ENCODE measurements around the gene LRRC66.

- TF ChIP-seq, protein P1, sequence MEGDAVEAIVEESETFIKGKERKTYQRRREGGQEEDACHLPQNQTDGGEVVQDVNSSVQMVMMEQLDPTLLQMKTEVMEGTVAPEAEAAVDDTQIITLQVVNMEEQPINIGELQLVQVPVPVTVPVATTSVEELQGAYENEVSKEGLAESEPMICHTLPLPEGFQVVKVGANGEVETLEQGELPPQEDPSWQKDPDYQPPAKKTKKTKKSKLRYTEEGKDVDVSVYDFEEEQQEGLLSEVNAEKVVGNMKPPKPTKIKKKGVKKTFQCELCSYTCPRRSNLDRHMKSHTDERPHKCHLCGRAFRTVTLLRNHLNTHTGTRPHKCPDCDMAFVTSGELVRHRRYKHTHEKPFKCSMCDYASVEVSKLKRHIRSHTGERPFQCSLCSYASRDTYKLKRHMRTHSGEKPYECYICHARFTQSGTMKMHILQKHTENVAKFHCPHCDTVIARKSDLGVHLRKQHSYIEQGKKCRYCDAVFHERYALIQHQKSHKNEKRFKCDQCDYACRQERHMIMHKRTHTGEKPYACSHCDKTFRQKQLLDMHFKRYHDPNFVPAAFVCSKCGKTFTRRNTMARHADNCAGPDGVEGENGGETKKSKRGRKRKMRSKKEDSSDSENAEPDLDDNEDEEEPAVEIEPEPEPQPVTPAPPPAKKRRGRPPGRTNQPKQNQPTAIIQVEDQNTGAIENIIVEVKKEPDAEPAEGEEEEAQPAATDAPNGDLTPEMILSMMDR (IDR thresholded peaks at IDR 0.05) = no peak
- TF ChIP-seq POLR2A (IDR thresholded peaks at IDR 0.05) = no peak
Observed at GRCh38 chr4:52017814-52018213, 2.3 kb downstream of the LRRC66 start.

Measured in body of pancreas (tissue), 4 donors.